ENCODE data around the gene HIP1R.

Gene HIP1R

GRCh38 chr12:122860854-122861586, 25.8 kb downstream of the HIP1R start:
- TF ChIP-seq, protein P1, sequence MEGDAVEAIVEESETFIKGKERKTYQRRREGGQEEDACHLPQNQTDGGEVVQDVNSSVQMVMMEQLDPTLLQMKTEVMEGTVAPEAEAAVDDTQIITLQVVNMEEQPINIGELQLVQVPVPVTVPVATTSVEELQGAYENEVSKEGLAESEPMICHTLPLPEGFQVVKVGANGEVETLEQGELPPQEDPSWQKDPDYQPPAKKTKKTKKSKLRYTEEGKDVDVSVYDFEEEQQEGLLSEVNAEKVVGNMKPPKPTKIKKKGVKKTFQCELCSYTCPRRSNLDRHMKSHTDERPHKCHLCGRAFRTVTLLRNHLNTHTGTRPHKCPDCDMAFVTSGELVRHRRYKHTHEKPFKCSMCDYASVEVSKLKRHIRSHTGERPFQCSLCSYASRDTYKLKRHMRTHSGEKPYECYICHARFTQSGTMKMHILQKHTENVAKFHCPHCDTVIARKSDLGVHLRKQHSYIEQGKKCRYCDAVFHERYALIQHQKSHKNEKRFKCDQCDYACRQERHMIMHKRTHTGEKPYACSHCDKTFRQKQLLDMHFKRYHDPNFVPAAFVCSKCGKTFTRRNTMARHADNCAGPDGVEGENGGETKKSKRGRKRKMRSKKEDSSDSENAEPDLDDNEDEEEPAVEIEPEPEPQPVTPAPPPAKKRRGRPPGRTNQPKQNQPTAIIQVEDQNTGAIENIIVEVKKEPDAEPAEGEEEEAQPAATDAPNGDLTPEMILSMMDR (IDR thresholded peaks at IDR 0.05; ENCODE audit: low read depth, low read length) = no peak
- H3K4me3 ChIP-seq (ENCODE audit: low read depth, low read length) = no peak overlapping the region

GRCh38 chr12:122861587-122861970, 26.3 kb downstream of the HIP1R start:
- TF ChIP-seq, protein P1 (IDR thresholded peaks at IDR 0.05; ENCODE audit: low read depth, low read length) = no peak
- no peak overlapping the region for H3K4me3 ChIP-seq (ENCODE audit: low read depth, low read length)

GRCh38 chr12:122862110-122862634, 26.9 kb downstream of the HIP1R start:
- TF ChIP-seq, protein P1 (IDR thresholded peaks at IDR 0.05; ENCODE audit: low read depth, low read length) = no peak
- no peak overlapping the region for H3K4me3 ChIP-seq (ENCODE audit: low read depth, low read length)

DNA sequence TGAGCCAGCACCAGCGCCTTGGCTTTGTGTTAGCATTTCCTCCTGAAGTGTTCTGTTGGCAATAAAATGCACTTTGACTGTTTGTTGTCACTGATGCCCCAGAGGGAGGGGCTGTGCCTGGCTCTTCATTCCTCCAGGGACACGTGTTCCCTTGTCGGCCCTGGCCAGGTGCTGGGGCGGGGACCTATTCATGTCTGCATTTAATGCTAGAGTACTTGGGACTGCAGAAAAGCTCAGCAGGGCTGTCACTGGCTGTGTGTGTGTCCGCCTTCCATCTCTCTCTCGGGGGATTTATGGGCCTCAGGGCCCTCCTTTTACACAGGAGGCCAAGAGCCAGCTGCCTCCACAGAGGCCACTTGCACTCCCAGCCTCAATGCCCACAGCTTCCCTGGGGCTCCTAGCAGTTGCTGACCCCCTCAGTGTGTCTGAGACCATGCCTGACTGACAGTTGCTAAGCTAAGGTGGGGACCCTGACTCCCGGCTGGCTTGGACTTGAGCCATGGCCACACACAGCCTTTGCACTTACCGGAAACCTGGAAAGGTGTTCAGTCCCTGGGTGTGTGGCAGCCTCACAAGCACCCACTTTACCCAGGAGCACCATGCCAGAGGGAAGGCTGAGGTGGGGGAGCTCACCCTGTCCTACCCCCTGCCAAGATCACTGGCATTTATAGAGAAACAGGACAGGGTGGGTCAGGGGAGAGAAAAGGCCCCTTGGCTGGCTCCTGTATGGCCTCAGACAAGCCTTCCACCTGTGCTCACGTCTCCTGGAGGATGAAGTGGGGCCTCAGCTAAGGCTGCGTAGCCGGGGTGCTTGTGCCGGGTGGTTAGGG, 27.8 kb downstream of the HIP1R start:
- TF ChIP-seq, protein P1 (IDR thresholded peaks at IDR 0.05; ENCODE audit: low read depth, low read length) = no peak
- H3K4me3 ChIP-seq (ENCODE audit: low read depth, low read length) = no peak overlapping the region

DNA sequence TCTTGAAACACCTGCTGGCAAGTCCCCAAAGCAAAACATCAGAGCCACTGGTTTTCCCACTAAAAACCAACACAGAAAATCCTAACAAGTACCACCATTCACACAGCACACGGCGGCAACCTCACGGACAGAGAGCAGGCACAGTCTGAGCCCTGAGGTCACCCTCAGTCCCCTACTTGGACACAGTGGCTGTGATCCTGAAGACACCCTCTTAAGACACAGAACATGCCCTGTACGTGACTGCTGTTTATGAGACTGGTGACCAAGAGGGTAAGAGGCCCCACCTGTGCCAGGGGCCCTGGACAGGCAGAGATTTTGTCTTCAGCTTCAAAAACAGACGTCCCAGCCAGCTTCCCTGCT, 29.6 kb downstream of the HIP1R start:
- H3K4me3 ChIP-seq (ENCODE audit: low read depth, low read length) = no peak overlapping the region
- TF ChIP-seq, protein P1 (IDR thresholded peaks at IDR 0.05; ENCODE audit: low read depth, low read length) = no peak

GRCh38 chr12:122865268-122866231, 30.3 kb downstream of the HIP1R start:
- TF ChIP-seq, protein P1 (IDR thresholded peaks at IDR 0.05; ENCODE audit: low read depth, low read length) = 0 out of 2 replicates have a peak, but pooled peaks have one; percentile 23

More at GRCh38 chr12:122865268-122866231, 30.3 kb downstream of the HIP1R start:
- no peak overlapping the region for H3K4me3 ChIP-seq (ENCODE audit: low read depth, low read length)
